AG08396 (cell line): ENCODE measurements around the gene NLRP4.

ENCODE experiments used
- DNase-seq: peaks from one replicate; pipeline ENCODE4 v3.0.0; 2012; ENCODE audit warnings: low spot score, mixed read lengths

Gene NLRP4, protein sequence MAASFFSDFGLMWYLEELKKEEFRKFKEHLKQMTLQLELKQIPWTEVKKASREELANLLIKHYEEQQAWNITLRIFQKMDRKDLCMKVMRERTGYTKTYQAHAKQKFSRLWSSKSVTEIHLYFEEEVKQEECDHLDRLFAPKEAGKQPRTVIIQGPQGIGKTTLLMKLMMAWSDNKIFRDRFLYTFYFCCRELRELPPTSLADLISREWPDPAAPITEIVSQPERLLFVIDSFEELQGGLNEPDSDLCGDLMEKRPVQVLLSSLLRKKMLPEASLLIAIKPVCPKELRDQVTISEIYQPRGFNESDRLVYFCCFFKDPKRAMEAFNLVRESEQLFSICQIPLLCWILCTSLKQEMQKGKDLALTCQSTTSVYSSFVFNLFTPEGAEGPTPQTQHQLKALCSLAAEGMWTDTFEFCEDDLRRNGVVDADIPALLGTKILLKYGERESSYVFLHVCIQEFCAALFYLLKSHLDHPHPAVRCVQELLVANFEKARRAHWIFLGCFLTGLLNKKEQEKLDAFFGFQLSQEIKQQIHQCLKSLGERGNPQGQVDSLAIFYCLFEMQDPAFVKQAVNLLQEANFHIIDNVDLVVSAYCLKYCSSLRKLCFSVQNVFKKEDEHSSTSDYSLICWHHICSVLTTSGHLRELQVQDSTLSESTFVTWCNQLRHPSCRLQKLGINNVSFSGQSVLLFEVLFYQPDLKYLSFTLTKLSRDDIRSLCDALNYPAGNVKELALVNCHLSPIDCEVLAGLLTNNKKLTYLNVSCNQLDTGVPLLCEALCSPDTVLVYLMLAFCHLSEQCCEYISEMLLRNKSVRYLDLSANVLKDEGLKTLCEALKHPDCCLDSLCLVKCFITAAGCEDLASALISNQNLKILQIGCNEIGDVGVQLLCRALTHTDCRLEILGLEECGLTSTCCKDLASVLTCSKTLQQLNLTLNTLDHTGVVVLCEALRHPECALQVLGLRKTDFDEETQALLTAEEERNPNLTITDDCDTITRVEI

DNA sequence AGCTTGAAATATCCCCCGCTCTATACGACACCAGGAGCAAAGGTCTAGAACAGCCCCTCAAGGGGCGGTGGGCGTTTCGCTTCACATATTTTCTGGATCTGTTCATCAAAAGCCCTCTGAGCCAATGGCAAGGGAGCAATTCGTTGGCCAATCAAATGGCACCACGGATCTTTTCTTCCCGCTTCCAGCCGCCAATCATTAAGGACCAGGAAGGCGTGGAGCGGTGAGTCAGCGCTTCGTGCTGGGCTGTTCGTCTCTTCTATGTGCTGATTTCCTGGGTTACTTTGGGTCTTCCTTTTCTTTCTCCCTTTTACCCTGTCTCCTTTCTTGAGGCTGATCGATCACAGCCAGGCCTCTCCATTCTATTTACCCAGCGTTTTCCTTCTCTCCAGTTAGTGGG is at the start of gene NLRP4:
Gene NLRP4 (plus strand): TSS at position 201 of the 400 bp plus-strand sequence. CDS start 15,541 bp downstream, outside the sequence.
- DNase-seq = no peak

DNA sequence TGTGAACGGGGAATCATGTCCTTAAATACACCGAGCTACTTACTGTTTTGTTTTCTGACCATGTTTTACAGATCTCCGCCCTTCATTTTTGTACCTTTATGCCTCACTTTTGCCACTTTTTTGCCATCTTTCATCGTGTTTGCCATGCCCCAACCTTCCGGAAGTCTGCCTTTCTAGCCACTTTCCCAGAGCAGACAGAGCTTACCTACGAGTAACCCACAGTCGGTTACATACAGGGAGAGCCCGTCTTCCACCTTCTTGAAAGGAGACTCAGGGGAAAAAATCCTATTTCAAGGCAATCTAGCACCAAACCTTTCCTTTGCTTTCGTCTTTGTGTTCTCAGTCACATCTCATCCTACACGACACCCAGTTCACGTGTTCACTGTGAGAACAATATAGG is 41.3 kb upstream of the NLRP4 start:
- no peak for DNase-seq

DNA sequence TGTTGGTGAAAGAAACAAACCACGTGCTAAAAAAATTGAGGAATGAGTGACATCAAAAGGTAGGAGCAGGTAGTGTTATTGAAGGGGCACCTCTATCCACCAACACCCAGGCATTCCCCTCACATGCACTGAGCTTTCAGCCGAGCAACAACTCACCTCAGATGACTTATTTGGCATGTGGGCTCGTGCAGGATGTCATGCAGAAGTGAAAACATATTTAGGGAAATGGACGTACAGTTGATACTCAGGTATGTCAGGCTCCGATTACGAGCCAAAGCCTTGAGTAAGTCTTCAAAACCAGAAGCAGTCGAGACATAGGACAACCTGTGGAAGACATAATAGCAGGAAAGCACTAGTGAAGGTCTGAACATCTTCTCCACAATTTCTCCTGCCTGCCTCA is 34.9 kb upstream of the NLRP4 start:
- DNase-seq = no peak

DNA sequence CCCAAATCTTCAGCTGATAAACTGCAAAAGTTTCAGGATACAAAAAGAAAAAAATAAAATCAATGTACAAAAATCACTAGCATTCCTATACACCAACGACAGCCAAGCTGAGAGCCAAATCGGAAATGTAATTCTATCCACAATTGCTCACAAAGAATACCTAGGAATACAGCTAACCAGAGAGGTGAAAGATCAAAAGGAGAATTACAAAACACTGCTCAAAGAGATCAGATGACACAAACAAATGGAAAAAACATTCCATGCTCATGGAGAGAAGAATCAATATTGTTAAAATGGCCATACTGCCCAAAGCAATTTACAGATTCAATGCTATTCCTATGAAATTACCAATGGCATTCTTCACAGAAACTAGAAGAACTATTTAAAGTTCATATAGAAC is 34.1 kb upstream of the NLRP4 start:
- no peak for DNase-seq

DNA sequence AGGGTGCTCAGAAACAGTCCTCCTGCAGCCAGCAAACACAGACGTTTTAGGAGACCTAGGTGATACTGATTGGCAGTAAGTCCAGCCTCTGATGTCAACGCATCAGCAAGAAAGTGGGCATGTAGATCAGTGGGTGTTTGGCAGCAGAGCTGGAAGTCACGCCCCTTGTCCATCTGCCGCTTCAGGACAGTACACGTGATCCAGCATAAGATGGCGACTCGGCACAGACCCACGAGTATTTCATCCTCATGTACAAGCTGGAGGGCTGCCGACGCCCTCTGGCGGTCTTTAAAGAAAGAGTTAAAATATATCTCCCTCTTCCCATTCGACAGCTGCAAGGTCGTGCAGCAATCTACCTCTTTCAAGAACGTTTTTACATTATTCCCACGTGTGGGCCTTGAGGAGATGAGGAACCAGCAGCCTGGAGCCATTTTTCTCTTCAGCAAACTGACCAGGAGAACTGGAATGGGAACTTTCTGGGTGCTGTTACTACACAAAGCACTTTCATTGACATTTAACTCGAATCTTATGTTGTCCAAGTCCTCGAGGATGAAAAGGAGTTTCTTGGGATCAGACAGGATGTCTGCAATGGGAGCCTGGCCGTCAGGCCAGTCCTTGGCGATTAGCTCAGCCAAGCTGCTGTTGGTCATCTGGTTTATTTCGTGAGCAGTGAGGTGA is 26.8 kb upstream of the NLRP4 start:
- peak; percentile 46 for DNase-seq

DNA sequence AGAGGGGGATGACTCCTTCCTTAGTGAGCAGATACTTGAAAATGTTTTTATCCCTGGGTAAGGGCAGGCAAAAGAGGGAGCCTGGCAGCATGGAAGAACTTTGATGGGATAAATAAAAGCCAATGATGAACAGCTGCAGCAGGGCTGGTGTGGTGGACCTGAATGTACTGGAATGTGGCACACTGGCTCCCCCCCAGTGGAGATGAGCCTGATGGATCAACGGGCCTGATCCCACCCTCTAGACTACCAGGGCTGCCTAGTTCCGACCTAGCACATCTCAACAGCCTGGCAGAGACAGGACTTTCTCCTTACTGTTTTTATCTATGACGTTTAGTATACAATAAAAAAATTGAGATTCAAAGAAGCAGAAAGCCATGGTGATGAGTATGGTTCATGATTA is 25.0 kb upstream of the NLRP4 start:
- no peak for DNase-seq

DNA sequence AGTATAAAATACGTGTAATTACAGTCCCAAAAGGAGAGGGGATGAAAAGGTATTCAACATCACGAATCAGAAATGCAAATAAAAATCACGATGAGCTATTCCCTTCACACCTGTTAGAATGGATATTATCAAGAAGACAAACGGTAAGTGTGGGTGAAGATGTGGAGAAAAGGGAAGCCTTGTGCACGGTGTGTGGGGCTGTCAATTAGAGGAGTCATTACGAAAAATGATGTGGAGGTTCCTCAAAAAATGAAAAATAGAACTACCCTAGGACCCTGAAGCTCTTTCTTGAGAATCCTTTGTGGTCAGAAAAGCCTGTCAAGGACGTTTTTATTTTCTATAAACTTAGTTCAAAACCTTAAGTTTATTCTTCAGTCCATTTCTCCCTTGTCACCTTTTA is 23.9 kb upstream of the NLRP4 start:
- DNase-seq = no peak

DNA sequence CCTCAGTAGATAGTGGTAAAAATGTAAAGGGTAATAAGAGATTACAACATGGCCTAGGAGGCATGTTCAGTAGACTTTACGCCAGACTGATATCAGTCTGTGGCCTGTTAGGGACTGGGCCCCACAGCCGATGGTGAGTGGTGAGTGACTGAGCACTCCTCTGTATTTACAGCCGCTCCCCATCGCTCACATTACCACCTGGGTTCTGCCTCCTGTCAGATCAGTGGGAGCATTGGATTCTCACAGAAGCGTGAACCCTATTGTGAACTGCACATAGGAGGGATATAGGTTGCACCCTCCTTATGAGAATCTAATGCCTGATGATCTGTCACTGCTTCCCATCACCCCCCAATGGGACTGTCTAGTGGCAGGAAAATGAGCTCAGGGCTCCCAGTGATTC is 22.4 kb upstream of the NLRP4 start:
- no peak for DNase-seq

DNA sequence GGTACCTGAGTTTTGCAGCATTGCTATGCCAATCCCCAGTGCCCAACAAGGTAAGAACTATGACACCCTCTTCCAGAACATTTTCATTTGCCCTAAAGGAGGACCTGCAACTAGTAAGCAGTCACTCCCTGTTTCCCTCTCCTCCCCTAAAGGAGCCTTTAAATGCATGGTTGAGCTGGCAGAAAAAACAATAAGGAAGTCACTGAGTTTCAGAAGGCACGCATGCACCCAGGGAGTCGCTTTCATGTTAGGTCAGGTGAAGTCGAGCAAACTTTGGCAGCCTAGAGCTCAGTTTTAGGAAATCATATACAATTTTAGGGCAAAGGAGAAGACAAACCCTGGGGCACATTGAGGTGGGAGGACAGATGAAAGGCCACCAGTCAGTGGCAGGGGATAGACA is 16.3 kb upstream of the NLRP4 start:
- no peak for DNase-seq

DNA sequence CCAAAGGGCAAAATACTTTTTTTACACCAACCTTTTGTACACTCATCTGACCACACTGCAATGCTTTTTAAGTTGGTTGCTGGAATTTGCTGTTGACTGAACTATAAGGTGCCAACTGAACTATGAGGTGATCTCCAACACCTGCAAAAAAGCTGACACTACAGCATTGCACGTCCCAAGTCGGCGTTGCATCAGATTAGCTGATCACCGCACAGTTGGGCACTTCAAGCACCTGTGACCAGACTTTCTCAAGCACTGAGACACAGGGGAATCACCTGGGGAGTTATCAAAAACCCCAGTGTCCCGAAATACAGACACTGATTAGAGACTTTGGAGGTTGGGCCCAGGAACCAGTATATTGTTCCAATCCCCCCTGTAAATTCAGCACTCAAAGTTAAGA is 5.7 kb upstream of the NLRP4 start:
- no peak for DNase-seq

DNA sequence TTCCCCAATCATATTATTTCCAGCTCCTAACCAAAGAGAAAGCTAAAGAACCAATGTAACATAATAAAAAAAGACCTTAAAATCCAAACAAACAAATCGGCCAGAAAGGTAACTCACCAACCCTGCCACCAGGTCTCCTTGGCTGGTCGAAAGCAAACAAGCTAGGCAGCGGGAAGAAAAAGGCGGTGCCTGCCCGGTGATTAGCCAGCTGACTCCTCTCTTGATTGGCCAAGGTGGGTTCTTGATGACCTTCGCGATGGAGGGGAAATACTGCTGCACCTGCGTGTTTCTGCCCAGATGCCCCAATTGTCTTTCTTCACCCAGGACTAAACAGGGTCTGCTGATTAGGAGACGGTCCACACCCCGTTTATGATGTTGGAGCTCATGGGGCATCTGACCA is 4.5 kb upstream of the NLRP4 start, which contains the start of gene NLRP11:
Gene NLRP11 (minus strand): TSS at position 154 of the 400 bp plus-strand sequence. CDS start 13,825 bp downstream, outside the sequence.
- DNase-seq = no peak

DNA sequence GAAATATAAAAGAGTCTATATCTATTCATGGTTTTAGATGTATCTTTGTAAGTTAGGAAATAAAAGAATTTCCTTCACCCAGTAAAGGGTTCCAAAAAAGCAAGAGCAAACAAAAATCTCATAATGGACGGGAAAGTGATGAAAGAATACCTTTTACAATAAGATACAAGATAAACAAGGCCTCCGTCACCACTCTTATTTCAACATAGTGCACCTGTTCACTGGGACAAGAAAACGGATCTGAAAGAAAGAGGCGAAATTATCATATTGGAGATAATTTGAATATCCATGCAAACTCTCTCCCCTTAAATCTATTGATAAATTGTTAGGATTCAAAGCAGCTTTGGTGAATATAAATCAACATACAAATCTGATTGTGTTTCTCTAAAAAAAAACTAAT is 3.7 kb upstream of the NLRP4 start:
- DNase-seq = no peak

DNA sequence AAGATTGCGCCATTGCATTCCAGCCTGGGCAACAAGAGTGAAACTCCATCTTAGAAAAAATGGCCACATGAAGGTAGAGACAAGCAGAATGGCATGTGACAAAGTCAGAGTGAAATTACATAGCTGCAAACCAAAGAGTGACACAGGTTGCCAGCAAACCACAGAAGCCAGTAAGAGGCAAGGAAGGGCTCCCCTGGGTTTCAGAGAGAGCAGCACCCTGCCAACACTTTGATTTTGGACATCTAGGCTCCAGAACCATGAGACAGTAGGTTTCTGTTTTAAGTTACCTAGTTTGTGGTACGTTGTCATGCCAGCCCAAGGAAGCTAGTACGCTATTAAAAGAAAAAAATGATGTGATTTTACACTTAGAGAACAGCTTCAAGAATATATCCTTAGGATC is 1.9 kb downstream of the NLRP4 start:
- no peak for DNase-seq

DNA sequence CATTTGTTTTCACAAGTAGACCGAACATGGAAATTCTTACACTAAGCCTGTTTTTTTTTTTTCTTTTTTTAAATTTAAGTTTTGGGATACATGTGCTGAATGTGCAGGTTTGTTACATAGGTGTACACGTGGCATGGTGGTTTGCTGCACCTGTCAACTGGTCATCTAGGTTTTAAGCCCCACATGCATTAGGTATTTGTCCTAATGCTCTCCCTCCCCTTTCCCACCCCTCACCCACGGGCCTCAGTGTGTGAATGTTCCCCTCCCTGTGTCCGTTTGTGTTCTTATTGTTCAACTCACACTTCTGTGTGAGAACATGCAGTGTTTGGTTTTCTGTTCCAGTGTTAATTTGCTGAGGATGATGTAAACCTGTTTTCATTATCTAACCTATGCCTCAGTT is 2.6 kb downstream of the NLRP4 start:
- no peak for DNase-seq

DNA sequence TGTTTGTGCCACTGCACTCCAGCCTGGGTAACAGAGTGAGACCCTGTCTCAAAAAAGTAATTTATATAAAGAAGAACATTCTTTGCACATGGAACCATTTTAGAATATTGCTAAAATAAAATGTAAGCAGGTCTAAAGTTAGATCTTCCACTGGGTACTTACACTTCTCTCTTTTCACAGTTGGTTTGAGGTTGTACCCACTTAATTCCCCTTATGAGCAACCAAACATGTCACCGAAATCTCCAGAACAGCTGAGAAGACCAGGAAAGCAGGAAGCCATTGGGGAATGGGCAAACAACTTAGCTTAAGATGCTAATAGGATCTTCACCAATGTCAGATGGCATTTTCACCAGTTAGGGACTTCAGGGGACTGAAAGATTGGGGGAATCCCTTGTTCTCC is 18.8 kb downstream of the NLRP4 start:
- DNase-seq = no peak

DNA sequence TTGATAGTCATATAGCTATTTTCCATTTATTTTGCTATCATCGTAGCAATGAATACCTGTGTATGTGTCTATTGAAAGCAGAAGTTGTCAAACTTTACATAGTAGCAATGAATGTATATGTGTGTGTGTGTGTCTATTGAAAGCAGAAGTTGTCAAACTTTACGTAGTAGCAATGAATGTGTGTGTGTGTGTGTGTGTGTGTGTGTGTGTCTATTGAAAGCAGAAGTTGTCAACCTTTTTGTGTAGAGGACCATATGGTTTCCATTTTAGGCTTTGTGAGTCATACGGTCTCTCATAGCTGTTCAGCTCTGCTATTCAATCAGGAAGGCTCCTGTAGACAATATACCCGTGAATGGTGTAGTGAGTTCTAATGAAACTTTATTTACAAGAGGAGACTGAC is 20.8 kb downstream of the NLRP4 start:
- no peak for DNase-seq

DNA sequence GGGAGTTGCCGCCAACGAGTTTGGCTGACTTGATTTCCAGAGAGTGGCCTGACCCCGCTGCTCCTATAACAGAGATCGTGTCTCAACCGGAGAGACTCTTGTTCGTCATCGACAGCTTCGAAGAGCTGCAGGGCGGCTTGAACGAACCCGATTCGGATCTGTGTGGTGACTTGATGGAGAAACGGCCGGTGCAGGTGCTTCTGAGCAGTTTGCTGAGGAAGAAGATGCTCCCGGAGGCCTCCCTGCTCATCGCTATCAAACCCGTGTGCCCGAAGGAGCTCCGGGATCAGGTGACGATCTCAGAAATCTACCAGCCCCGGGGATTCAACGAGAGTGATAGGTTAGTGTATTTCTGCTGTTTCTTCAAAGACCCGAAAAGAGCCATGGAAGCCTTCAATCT is 21.6 kb downstream of the NLRP4 start:
- no peak for DNase-seq

DNA sequence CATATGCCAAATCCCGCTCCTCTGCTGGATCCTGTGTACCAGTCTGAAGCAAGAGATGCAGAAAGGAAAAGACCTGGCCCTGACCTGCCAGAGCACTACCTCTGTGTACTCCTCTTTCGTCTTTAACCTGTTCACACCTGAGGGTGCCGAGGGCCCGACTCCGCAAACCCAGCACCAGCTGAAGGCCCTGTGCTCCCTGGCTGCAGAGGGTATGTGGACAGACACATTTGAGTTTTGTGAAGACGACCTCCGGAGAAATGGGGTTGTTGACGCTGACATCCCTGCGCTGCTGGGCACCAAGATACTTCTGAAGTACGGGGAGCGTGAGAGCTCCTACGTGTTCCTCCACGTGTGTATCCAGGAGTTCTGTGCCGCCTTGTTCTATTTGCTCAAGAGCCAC is 22.1 kb downstream of the NLRP4 start:
- no peak for DNase-seq

DNA sequence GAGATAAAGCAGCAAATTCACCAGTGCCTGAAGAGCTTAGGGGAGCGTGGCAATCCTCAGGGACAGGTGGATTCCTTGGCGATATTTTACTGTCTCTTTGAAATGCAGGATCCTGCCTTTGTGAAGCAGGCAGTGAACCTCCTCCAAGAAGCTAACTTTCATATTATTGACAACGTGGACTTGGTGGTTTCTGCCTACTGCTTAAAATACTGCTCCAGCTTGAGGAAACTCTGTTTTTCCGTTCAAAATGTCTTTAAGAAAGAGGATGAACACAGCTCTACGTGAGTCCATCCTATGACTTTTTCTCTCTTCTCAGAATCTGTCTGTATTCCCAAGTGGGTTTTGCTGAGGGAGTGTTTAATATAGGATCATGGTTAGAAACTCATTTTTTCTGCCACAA is 22.6 kb downstream of the NLRP4 start:
- DNase-seq = no peak

DNA sequence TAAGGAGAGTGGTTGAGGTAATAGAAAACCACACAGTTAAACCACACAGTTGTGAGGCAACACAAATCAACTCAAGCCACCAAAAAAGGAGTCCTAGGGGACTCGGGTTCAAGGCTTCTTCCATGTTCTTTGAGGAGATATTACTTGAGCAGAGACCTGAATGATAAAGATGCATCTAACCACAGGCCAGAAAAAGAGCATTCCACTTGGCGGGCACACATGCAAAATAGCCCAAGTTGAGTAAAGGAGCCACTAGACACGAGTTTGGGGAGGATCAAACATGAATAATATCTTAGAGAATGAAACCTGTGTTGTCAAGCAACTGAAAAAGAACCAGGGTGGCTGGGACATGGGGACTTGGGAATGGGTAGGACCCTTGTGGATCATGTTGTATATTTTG is 30.2 kb downstream of the NLRP4 start:
- DNase-seq = no peak

DNA sequence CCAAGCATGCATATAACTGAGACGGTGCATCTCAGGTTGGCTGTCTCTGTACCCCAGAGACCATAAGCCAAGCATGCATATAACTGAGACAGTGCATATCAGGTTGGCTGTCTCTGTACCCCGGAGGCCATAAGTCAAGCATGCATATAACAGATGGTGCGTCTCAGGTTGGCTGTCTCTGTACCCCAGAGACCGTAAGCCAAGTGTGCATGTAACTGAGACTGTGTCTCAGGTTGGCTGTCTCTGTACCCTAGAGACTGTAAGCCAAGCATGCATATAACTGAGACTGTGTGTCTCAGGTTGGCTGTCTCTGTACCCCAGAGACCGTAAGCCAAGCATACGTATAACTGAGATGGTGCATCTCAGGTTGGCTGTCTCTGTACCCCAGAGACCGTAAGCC is 30.8 kb downstream of the NLRP4 start:
- DNase-seq = no peak

DNA sequence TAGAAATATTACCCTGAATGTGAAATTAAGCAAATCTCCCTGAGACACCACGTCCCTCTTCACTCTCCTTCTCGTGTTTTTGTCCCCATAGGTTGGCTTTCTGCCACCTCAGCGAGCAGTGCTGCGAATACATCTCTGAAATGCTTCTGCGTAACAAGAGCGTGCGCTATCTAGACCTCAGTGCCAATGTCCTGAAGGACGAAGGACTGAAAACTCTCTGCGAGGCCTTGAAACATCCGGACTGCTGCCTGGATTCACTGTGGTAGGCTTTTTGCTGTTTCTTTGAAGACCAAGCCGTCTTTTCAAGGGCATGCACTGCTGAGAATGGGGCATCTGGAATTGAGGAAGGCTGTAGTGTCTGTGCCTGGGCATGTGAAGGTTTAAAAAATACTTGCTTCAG is 34.4 kb downstream of the NLRP4 start:
- DNase-seq = no peak
